GM12873 (cell line): ENCODE data around the gene PANX2.

Source experiments
- TF ChIP-seq, protein P1 (sequence below): IDR thresholded peaks from 2 replicates; pipeline ENCODE4 v1.5.1; 2012; ENCODE audit warnings: low read depth, mild to moderate bottlenecking, moderate library complexity, low read length, control low read depth; ENCODE audit not compliant: insufficient read depth; ENCODE audit errors: missing control alignments

Gene PANX2

DNA sequence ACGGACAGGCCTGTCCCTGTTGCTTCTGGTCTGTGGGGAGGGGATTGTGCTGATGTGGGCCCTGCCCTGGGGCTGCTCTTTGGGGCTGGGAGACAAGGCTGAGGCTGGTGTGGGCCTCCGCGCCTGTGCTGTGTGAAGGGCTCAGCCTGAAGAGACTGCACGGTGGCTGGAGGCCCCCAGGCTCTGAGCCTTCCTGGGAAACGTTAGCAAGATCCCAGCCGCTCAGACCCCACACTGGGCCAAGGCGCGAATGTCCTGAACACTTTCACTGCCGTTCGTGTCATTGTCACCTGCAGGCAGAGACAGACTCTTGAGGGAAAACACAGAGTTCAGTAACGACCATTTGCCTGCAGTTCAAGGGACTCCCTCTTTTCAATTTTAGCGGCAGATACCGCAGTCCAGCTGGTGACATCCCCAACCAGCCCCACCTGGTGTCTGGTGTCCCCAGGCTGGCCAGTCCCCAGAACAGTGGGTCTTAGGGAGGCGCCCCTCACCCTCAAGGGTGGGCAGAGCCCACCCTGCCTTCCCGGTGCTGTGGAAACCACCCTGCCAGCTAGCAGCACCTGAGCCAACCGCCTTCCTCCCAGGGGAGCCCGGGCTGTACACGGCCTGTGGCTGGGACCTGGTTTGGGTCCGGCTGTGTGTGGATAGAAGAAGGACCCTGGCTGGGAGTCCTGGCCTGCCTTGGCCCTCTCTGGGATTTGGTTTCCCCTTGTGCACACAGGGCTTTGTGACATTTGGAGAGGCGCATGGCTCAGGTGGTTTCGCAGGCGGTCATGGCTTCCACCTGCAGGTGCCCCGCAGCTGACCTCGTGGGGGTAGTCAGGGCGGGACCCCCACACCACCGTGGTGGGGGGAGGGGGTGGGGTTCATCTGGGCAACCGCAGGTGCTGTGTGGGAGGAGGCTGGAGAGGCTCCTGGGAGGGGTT is 5.7 kb downstream of the PANX2 start:
- TF ChIP-seq, protein P1, sequence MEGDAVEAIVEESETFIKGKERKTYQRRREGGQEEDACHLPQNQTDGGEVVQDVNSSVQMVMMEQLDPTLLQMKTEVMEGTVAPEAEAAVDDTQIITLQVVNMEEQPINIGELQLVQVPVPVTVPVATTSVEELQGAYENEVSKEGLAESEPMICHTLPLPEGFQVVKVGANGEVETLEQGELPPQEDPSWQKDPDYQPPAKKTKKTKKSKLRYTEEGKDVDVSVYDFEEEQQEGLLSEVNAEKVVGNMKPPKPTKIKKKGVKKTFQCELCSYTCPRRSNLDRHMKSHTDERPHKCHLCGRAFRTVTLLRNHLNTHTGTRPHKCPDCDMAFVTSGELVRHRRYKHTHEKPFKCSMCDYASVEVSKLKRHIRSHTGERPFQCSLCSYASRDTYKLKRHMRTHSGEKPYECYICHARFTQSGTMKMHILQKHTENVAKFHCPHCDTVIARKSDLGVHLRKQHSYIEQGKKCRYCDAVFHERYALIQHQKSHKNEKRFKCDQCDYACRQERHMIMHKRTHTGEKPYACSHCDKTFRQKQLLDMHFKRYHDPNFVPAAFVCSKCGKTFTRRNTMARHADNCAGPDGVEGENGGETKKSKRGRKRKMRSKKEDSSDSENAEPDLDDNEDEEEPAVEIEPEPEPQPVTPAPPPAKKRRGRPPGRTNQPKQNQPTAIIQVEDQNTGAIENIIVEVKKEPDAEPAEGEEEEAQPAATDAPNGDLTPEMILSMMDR: no peak

DNA sequence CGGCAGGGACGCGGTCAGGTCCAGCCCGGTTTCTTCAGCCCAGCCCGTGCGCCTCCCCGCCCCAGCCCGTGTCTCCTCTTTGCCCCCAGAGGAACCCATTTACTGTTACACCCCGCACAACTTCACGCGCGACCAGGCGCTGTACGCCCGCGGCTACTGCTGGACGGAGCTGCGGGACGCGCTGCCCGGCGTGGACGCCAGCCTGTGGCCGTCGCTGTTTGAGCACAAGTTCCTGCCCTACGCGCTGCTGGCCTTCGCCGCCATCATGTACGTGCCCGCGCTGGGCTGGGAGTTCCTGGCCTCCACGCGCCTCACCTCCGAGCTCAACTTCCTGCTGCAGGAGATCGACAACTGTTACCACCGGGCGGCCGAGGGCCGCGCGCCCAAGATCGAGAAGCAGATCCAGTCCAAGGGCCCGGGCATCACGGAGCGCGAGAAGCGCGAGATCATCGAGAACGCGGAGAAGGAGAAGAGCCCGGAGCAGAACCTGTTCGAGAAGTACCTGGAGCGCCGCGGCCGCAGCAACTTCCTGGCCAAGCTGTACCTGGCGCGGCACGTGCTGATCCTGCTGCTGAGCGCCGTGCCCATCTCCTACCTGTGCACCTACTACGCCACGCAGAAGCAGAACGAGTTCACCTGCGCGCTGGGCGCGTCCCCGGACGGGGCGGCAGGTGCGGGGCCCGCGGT is 6.5 kb downstream of the PANX2 start:
- TF ChIP-seq, protein P1: no peak

- TF ChIP-seq, protein P1: no peak
Measured at GRCh38 chr22:50177537-50178470, 7.3 kb downstream of the PANX2 start.

GRCh38 chr22:50178471-50178864 is 7.9 kb downstream of the PANX2 start:
- TF ChIP-seq, protein P1: no peak

GRCh38 chr22:50178871-50179869 is 8.6 kb downstream of the PANX2 start:
- TF ChIP-seq, protein P1: no peak

DNA sequence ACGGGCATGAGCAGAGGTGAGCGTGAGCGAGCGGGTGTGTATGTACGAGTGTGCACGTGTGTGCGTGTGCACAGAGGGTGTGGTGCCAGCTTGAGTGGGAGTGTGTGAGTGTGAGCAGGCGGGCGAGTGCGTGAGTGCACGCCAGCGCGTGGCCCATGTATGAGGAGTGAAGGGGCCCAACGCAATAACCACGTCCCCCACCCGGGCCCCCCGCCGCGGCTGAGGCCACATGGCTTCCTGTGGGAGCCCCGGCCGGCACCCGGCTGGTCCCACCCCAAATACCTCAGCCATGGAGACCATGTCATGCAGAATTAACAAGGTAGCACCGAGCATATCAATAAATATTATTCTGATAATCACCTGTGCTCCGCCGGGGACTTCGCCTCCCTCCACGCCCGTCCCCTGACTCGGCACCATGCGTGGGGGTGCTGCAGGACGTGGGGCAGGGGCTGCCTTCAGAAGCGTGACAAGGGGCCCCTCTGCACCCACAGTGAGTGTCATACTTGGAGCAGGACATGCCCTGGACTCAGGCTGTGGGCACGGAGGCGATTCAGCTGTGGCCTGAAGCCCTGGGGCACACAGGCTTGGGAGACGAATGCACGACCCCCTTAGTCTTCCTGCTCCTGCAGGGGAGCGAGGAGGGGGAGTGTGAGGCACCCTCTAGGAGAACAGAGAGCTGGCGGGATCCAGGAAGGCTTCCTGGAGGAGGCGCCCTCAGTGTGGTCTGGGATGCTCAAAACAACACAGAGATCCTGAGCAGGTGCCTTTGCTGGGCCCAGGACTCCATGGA is 9.6 kb downstream of the PANX2 start:
- TF ChIP-seq, protein P1: no peak
